ENCODE measurements around the gene INPP4A. TPM values are rescaled to one million over a fixed set of nuclear protein-coding genes. Genes with fewer than 3 reads are reported as not detected.
A peak's percentile ranks its signal among the peaks of the same experiment; 100 is the strongest.

Gene INPP4A
- total RNA-seq, 2 experiments from 2014 or later, result 33.1 to 34.8 TPM

DNA sequence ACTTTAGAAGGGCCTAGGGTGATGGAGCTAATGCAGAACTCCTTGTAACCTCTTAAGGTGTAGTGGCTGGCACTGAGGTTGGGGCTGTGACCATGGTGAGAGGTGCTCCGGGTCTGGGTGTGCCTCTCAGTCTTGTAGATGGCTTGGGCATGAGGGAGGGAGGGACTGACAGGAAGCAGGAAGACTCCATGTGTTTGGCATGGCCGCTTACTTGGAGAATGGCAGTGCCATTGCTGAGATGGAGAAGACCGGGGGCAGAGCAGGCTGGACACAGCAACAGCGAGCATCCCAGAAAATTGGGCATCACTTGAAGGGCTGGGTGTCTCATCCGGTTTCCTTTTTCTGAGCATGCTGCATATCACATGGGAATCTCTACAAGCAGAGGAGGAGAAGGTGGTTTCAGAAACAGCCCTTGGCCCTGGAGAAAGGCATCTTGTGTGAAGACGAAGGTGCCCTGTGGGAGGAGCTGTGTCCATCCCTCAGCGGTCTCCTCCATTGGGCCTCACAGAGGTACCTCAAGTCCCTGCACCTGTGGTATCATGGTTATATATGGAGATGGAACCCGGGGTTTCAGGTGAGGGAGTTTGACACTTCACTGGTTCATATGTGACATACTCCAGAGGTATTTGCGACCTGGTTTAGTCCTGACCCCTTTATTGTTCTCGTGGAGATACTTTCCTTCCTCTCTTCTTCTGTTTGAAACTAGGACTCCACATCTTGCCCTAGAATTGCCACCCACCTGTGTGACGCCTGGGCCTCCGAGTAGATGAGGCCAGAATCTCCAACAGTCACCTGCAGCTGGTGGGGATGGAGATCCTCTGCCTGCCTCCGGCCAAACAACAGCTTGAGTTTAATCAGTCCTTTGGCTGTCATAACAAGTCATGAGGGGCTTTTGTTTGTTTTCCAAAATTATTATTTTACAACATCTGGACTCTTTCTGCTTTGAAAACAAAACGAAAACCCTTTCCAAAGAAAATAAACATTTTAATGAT, 45.6 kb downstream of the INPP4A start:
- H3K9me3 Mint-ChIP-seq, result peaks cover 4% of the 10 kb centered on the region
- DNase-seq, result no peak
- H3K4me3 Mint-ChIP-seq, result no peak overlapping the region
- no peak overlapping the region for H3K27ac Mint-ChIP-seq
- intact Hi-C loops (cut with micrococcal nuclease), result loop anchor here (2.0 kb wide), 1 partner anchor 15 kb away; no protein-coding TSS in a partner anchor
- CTCF ChIA-PET, result interaction anchor here (0.6 to 2.8 kb wide), 3 partner anchors 14 to 28 kb away, joined by 3 to 16 read pairs (median 3); no protein-coding TSS in a partner anchor
- H3K36me3 Mint-ChIP-seq (ENCODE audit: low read depth), result peaks cover 5% of the 10 kb centered on the region
- H3K4me1 Mint-ChIP-seq (ENCODE audit: low read depth), result peaks cover 66% of the 10 kb centered on the region
- no peaks in the 10 kb centered on the region for H3K27me3 Mint-ChIP-seq (ENCODE audit: low read depth)

DNA sequence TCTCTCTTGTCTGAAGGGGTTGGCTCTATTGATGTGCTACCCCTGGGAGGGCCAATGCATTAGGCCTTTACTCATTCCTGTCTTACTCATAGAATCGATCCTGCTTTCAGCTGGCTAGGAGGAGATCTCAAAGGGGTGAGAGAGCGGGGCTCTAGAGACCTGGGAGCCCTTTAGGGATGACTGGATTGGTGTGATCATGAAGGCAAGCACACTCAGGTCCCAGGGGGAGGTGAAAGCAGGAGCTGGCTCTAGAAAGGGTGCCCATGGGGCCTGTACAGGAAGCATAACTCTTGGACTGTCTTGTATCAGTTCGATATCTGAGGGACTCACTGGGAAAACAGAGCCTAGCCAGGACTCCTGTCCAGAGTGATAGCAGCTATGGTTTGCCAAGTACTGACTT, 47.8 kb downstream of the INPP4A start:
- CTCF ChIA-PET, result interaction anchor here (1.8 kb wide), 1 partner anchor 12 kb away, joined by 8 read pairs; no protein-coding TSS in a partner anchor
- peaks cover 18% of the 10 kb centered on the region for H3K9me3 Mint-ChIP-seq
- H3K36me3 Mint-ChIP-seq (ENCODE audit: low read depth), result peaks cover 19% of the 10 kb centered on the region
- intact Hi-C loops (cut with micrococcal nuclease), result no loop called here
- H3K27ac Mint-ChIP-seq, result no peak overlapping the region
- no peak for DNase-seq
- H3K4me1 Mint-ChIP-seq (ENCODE audit: low read depth), result peaks cover 47% of the 10 kb centered on the region
- no peak overlapping the region for H3K4me3 Mint-ChIP-seq
- no peaks in the 10 kb centered on the region for H3K27me3 Mint-ChIP-seq (ENCODE audit: low read depth)

DNA sequence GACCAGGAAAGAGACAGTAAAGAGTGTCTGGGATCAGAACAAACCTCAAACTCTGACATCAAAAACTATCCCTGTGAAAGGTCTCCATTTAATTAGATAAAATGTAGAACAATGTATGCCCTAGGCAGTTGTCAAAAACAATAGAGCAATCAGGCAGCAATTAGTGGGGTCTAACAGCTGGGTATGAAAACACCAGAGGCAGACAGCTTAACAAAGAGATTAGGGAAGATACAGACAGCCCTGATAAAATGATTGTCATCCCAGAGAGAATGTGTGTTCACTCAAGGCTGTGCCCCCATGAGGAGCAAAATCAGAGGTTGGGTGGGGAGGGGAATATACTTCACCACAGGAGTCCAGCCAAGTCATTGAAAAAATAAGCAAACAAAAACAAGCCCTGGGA, 50.0 kb downstream of the INPP4A start:
- CTCF ChIA-PET, result interaction anchor here (0.9 kb wide), 1 partner anchor 15 kb away, joined by 4 read pairs; no protein-coding TSS in a partner anchor
- Mint-ChIP-seq H3K9me3 (peaks cover 21% of the 10 kb centered on the region), H3K36me3 (ENCODE audit: low read depth) (peaks cover 32% of the 10 kb centered on the region), H3K27ac (no peak overlapping the region), H3K4me3 (no peak overlapping the region), H3K4me1 (ENCODE audit: low read depth) (peaks cover 42% of the 10 kb centered on the region), H3K27me3 (ENCODE audit: low read depth) (no peaks in the 10 kb centered on the region)
- no peak for DNase-seq
- intact Hi-C loops (cut with micrococcal nuclease), result no loop called here

DNA sequence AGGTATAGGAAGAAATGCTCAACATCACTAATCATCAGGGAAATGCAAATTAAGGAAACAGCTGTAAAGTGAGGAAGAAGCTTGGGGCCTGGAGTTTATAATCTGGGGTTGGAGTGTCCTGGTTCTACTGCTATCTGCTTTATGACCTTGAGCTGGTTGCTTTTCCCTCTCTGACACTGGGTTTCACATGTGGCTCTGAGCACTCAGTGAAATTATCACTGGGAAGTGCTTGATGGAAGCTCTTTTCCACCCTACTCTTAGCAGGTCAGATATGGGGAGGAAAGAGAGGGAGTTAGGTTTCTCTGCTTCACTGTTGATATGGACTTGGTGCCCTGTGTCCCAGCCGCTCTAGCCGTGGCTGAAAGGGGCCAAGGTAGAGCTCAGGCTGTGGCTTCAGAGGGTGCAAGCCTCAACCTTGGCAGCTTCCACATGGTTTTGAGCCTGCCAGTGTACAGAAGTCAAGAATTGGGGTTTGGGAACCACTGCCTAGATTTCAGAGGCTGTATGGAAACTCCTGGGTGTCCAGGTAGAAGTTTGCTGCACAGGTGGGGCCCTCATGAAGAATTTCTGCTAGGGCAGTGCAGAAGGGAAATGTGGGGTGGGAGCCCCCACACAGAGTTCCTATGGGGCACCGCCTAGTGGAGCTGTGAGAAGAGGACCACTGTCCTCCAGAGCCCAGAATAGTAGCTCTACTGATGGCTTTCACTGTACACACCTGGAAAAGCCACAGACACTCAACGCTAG, 52.3 kb downstream of the INPP4A start:
- H3K27ac Mint-ChIP-seq, result peak overlapping the region; percentile 39
- no peak for DNase-seq
- H3K4me1 Mint-ChIP-seq (ENCODE audit: low read depth), result peaks cover 43% of the 10 kb centered on the region
- H3K4me3 Mint-ChIP-seq, result no peak overlapping the region
- CTCF ChIA-PET, result interaction anchor here (0.8 to 1.2 kb wide), 2 partner anchors 9 to 18 kb away, joined by 3 to 4 read pairs; no protein-coding TSS in a partner anchor
- H3K27me3 Mint-ChIP-seq (ENCODE audit: low read depth), result no peaks in the 10 kb centered on the region
- peaks cover 21% of the 10 kb centered on the region for H3K9me3 Mint-ChIP-seq
- H3K36me3 Mint-ChIP-seq (ENCODE audit: low read depth), result peaks cover 32% of the 10 kb centered on the region
- intact Hi-C loops (cut with micrococcal nuclease), result no loop called here

GRCh38 chr2:98498703-98499440, 54.2 kb downstream of the INPP4A start:
- peaks cover 21% of the 10 kb centered on the region for H3K9me3 Mint-ChIP-seq
- H3K27me3 Mint-ChIP-seq (ENCODE audit: low read depth), result no peaks in the 10 kb centered on the region
- H3K4me1 Mint-ChIP-seq (ENCODE audit: low read depth), result peaks cover 53% of the 10 kb centered on the region
- H3K4me3 Mint-ChIP-seq, result no peak overlapping the region
- intact Hi-C loops (cut with micrococcal nuclease), result no loop called here
- CTCF ChIA-PET, result interaction anchor here (0.9 kb wide), 1 partner anchor 10 kb away, joined by 3 read pairs; no protein-coding TSS in a partner anchor
- no peak for DNase-seq
- peaks cover 32% of the 10 kb centered on the region for H3K36me3 Mint-ChIP-seq (ENCODE audit: low read depth)
- H3K27ac Mint-ChIP-seq, result no peak overlapping the region

DNA sequence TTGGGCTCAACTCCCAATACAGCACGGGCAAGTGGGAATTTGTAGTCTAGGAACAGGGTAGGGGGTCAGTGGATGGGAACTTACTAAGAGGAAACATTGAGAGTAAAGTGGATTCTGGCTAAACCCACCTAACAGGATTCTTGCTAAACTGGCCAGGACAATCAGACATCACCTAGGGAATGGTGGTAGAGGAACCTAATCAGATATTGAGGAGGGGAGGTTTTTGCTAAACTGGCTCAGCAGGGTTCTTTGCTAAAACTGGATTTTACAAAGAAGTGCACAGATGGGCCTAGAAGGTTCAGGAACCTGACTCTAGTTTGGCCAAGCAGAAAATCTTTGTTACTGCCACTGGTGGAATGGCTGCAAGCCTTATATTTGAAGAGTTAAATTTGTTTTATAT, 55.9 kb downstream of the INPP4A start:
- CTCF ChIA-PET, result interaction anchor here (1.8 kb wide), 1 partner anchor 12 kb away, joined by 6 read pairs; no protein-coding TSS in a partner anchor
- H3K27me3 Mint-ChIP-seq (ENCODE audit: low read depth), result no peaks in the 10 kb centered on the region
- no peak overlapping the region for H3K27ac Mint-ChIP-seq
- intact Hi-C loops (cut with micrococcal nuclease), result no loop called here
- no peak overlapping the region for H3K4me3 Mint-ChIP-seq
- H3K36me3 Mint-ChIP-seq (ENCODE audit: low read depth), result peaks cover 29% of the 10 kb centered on the region
- H3K9me3 Mint-ChIP-seq, result peaks cover 14% of the 10 kb centered on the region
- DNase-seq, result no peak
- H3K4me1 Mint-ChIP-seq (ENCODE audit: low read depth), result peaks cover 69% of the 10 kb centered on the region

- Mint-ChIP-seq H3K36me3 (ENCODE audit: low read depth) (peaks cover 28% of the 10 kb centered on the region), H3K4me3 (no peak overlapping the region), H3K27ac (no peak overlapping the region), H3K4me1 (ENCODE audit: low read depth) (peaks cover 75% of the 10 kb centered on the region), H3K27me3 (ENCODE audit: low read depth) (no peaks in the 10 kb centered on the region), H3K9me3 (peaks cover 14% of the 10 kb centered on the region)
- intact Hi-C loops (cut with micrococcal nuclease), result no loop called here
- no peak for DNase-seq
- CTCF ChIA-PET, result interaction anchor here (1.8 kb wide), 1 partner anchor 13 kb away, joined by 6 read pairs; no protein-coding TSS in a partner anchor
These were observed 56.6 kb downstream of the INPP4A start for GRCh38 chr2:98501223-98501622.

DNA sequence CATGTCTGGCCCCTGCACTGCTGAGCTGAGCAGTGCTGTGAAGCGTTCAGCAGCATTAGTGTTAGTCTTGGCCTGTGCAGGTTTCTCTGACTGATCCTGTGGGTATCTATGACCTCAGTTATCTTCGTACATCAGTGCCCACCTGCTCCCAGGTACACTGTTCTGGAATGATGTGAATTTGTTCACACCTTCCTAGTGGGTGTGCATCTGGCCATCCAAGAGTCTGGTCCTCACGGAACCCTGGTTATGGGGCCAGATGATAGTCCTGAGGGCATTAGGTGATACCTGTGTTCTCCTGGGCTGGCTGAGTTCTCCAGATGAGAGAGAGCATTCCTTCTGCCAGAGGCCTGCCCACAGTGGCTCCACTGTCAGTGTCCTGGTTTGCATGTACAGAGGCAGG, 57.2 kb downstream of the INPP4A start:
- H3K4me1 Mint-ChIP-seq (ENCODE audit: low read depth), result peaks cover 82% of the 10 kb centered on the region
- H3K27me3 Mint-ChIP-seq (ENCODE audit: low read depth), result no peaks in the 10 kb centered on the region
- CTCF ChIA-PET, result no interaction called here
- peaks cover 8% of the 10 kb centered on the region for H3K9me3 Mint-ChIP-seq
- no peak for DNase-seq
- no peak overlapping the region for H3K27ac Mint-ChIP-seq
- intact Hi-C loops (cut with micrococcal nuclease), result no loop called here
- H3K4me3 Mint-ChIP-seq, result no peak overlapping the region
- H3K36me3 Mint-ChIP-seq (ENCODE audit: low read depth), result peaks cover 21% of the 10 kb centered on the region

- Mint-ChIP-seq H3K9me3 (peaks cover under 1% of the 10 kb centered on the region), H3K27ac (no peak overlapping the region), H3K36me3 (ENCODE audit: low read depth) (peaks cover 14% of the 10 kb centered on the region), H3K27me3 (ENCODE audit: low read depth) (no peaks in the 10 kb centered on the region), H3K4me1 (ENCODE audit: low read depth) (peaks cover 87% of the 10 kb centered on the region), H3K4me3 (no peak overlapping the region)
- intact Hi-C loops (cut with micrococcal nuclease), result no loop called here
- no peak for DNase-seq
- CTCF ChIA-PET, result no interaction called here
These were observed 58.1 kb downstream of the INPP4A start for GRCh38 chr2:98502556-98503335.

DNA sequence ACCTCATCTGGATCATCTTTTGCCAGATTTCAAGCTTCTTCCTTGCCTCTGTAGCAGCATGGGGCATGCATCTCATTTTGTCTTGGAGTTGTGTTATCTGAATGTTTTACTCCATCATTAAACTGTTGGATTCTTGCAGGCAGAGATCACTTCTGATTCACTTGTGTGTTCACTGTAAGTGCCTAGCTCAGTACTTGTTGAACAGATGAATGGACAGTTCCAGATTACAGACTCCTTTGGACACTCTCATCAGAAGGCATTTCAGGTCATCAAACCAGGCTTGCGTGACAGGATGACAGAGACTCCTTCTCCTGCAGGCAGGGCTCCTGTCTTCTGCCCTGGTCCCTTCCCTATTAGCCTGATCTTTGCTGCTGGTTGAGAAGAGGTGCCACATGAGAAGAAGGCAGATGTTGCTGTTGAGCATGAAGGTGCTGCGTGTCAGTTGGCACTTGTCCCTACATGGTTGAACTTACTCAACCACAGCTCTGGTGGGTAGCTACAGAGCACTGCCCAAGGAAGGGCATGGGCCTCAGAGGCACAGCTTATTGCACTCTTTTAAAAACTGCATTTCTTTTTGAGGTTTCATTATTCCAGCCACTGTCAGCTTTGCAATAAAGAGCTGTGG, 58.9 kb downstream of the INPP4A start:
- Mint-ChIP-seq H3K27me3 (ENCODE audit: low read depth) (no peaks in the 10 kb centered on the region), H3K4me3 (no peak overlapping the region), H3K36me3 (ENCODE audit: low read depth) (peaks cover 6% of the 10 kb centered on the region), H3K27ac (no peak overlapping the region), H3K9me3 (no peaks in the 10 kb centered on the region), H3K4me1 (ENCODE audit: low read depth) (peaks cover 88% of the 10 kb centered on the region)
- intact Hi-C loops (cut with micrococcal nuclease), result loop anchor here (2.0 kb wide), 1 partner anchor 15 kb away; no protein-coding TSS in a partner anchor
- no peak for DNase-seq
- CTCF ChIA-PET, result interaction anchor here (0.8 to 1.4 kb wide), 4 partner anchors 8 to 16 kb away, joined by 3 read pairs; no protein-coding TSS in a partner anchor
